ENCODE data around the gene DCT. TPM values are rescaled to one million over a fixed set of nuclear protein-coding genes. Genes with fewer than 3 reads are reported as not detected.
"Not testable (repeated sequence)": the region's sequence is repeated elsewhere in the genome, so short reads cannot be mapped to it uniquely, and the experiment has no call there.

DCT gene
- 10 to 100 TPM in 1 of 10 donors, 1 to 10 TPM in 1, under 1 TPM in 8; 0.16 to 21.5 (median 0.31) TPM for polyA plus RNA-seq (ENCODE audit: insufficient read length in 10 of 10)
- long read RNA-seq, donor 1, result 0 reads
- long read RNA-seq, donor 2, result 0 reads
- long read RNA-seq, donor 3, result 0 reads
- long read RNA-seq, donor 4, result 0 reads
- long read RNA-seq, donor 5, result 0 reads
- long read RNA-seq, donor 6, result 0 reads
- long read RNA-seq, donor 7, result 0 reads
- long read RNA-seq, donor 8, result 0 reads
- long read RNA-seq, donor 9, result 0 reads

- DNase-seq, result no peak
These were observed at the start of gene DCT for GRCh38 chr13:94479616-94480015. Gene DCT (minus strand): TSS chr13:94479682. CDS start chr13:94479255, 427 bp downstream.

- DNase-seq, result not testable (repeated sequence)
These were observed 47.5 kb upstream of the DCT start for GRCh38 chr13:94526956-94527355.

GRCh38 chr13:94525781-94526180, 46.3 kb upstream of the DCT start:
- no peak for DNase-seq

- DNase-seq, result no peak
These were observed 44.9 kb upstream of the DCT start for GRCh38 chr13:94524407-94524806.

GRCh38 chr13:94520001-94520400, 40.5 kb upstream of the DCT start:
- DNase-seq, result no peak

GRCh38 chr13:94516456-94516855, 37.0 kb upstream of the DCT start:
- DNase-seq, result no peak

GRCh38 chr13:94515911-94516310, 36.4 kb upstream of the DCT start:
- no peak for DNase-seq

- no peak for DNase-seq
These were observed 35.9 kb upstream of the DCT start for GRCh38 chr13:94515374-94515773.

GRCh38 chr13:94513026-94513425, 33.5 kb upstream of the DCT start:
- no peak for DNase-seq

GRCh38 chr13:94505730-94506129, 26.2 kb upstream of the DCT start:
- DNase-seq, result no peak

GRCh38 chr13:94503851-94504250, 24.4 kb upstream of the DCT start:
- no peak for DNase-seq

- DNase-seq, result not testable (repeated sequence)
These were observed 19.3 kb upstream of the DCT start for GRCh38 chr13:94498831-94499230.

GRCh38 chr13:94495806-94496205, 16.3 kb upstream of the DCT start:
- DNase-seq, result no peak

GRCh38 chr13:94494026-94494425, 14.5 kb upstream of the DCT start:
- DNase-seq, result no peak

- DNase-seq, result no peak
These were observed 7.6 kb upstream of the DCT start for GRCh38 chr13:94487043-94487442.

GRCh38 chr13:94483970-94484369, 4.5 kb upstream of the DCT start:
- peak; percentile 16 to 82 (median 27) for DNase-seq

GRCh38 chr13:94481941-94482340, 2.5 kb upstream of the DCT start:
- peak in 1 of 3 donors; percentile 29 for DNase-seq

- DNase-seq, result peak; percentile 36 to 67 (median 66)
These were observed 1.2 kb upstream of the DCT start for GRCh38 chr13:94480672-94481145.

GRCh38 chr13:94478913-94479312, 569 bp downstream of the DCT start:
- DNase-seq, result no peak

- no peak for DNase-seq
These were observed 9.4 kb downstream of the DCT start for GRCh38 chr13:94470126-94470525.

GRCh38 chr13:94464771-94465170, 14.7 kb downstream of the DCT start:
- DNase-seq, result no peak

- DNase-seq, result no peak
These were observed 16.8 kb downstream of the DCT start for GRCh38 chr13:94462670-94463069.

- no peak for DNase-seq
These were observed 20.4 kb downstream of the DCT start for GRCh38 chr13:94459116-94459515.

GRCh38 chr13:94455414-94455813, 24.1 kb downstream of the DCT start:
- no peak for DNase-seq

All from muscle of back (tissue), 13 donors.